Neural crest cell (in vitro differentiated cells): ENCODE results near the gene NUB1. TPM values are rescaled to one million over a fixed set of nuclear protein-coding genes. Genes with fewer than 3 reads are reported as not detected.

Experiments
- DNase-seq: peaks from one replicate; pipeline ENCODE4 v3.0.0; 2021; ENCODE audit warnings: low read depth, mixed read lengths, low spot score
- H3K27ac Mint-ChIP-seq: one replicate; pipeline ENCODE4 v1.8.0; 2021; ENCODE audit warnings: mild to moderate bottlenecking, mixed read lengths; ENCODE audit not compliant: unreplicated experiment
- H3K27me3 Mint-ChIP-seq: 2 replicates; pipeline ENCODE4 v1.8.0; 2021; ENCODE audit warnings: low read depth, mild to moderate bottlenecking, mixed read lengths
- H3K36me3 Mint-ChIP-seq: 2 replicates; pipeline ENCODE4 v1.8.0; 2021; ENCODE audit warnings: low read depth, mild to moderate bottlenecking, mixed read lengths
- H3K4me1 Mint-ChIP-seq: 2 replicates; pipeline ENCODE4 v1.8.0; 2021; ENCODE audit warnings: mixed read lengths
- H3K4me3 Mint-ChIP-seq: one replicate; pipeline ENCODE4 v1.8.0; 2021; ENCODE audit warnings: mild to moderate bottlenecking, mixed read lengths
- H3K9me3 Mint-ChIP-seq: 2 replicates; pipeline ENCODE4 v1.8.0; 2021; ENCODE audit warnings: mixed read lengths
- total RNA-seq: library from RNA; stranded (reverse); gene quantifications from 2 replicates; pipeline ENCODE4 v1.2.1, GENCODE V29; 2021
- TF ChIP-seq, protein P1 (sequence below): fragments of 200-600 bp; sonication (generic); conservative IDR thresholded peaks from 2 replicates; pipeline ENCODE4 v1.5.0; 2021; ENCODE audit warnings: antibody characterized with exemption, mild to moderate bottlenecking

The NUB1 gene
- total RNA-seq, 1 donor from 2014 or later: 32.6 TPM

DNA sequence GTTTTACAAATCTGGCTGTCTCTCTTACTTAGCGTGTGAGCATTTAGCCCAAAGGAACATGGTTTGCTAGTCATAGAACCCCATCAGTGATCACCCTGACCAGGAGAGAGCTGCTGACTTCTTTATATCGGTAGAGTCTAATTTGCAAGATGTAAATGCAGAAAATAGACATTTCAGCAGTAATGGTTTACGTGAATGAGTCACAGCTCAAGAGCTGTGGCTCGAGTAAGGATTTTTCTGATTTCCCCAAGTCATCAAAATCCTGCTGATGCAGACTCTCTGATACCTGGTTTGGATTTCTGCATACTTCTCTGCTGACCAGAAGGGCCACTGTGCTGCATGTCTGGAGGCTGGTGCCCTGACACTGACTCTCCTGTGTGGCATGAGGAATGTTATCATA lies 25.7 kb downstream of the NUB1 start:
- peaks cover 5% of the 10 kb centered on the region for H3K4me1 Mint-ChIP-seq
- no peak overlapping the region for H3K4me3 Mint-ChIP-seq
- no peaks in the 10 kb centered on the region for H3K27me3 Mint-ChIP-seq
- TF ChIP-seq, protein P1, sequence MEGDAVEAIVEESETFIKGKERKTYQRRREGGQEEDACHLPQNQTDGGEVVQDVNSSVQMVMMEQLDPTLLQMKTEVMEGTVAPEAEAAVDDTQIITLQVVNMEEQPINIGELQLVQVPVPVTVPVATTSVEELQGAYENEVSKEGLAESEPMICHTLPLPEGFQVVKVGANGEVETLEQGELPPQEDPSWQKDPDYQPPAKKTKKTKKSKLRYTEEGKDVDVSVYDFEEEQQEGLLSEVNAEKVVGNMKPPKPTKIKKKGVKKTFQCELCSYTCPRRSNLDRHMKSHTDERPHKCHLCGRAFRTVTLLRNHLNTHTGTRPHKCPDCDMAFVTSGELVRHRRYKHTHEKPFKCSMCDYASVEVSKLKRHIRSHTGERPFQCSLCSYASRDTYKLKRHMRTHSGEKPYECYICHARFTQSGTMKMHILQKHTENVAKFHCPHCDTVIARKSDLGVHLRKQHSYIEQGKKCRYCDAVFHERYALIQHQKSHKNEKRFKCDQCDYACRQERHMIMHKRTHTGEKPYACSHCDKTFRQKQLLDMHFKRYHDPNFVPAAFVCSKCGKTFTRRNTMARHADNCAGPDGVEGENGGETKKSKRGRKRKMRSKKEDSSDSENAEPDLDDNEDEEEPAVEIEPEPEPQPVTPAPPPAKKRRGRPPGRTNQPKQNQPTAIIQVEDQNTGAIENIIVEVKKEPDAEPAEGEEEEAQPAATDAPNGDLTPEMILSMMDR: no peak
- no peak for DNase-seq
- no peak overlapping the region for H3K27ac Mint-ChIP-seq
- H3K36me3 Mint-ChIP-seq: peaks cover 15% of the 10 kb centered on the region
- H3K9me3 Mint-ChIP-seq: no peaks in the 10 kb centered on the region

DNA sequence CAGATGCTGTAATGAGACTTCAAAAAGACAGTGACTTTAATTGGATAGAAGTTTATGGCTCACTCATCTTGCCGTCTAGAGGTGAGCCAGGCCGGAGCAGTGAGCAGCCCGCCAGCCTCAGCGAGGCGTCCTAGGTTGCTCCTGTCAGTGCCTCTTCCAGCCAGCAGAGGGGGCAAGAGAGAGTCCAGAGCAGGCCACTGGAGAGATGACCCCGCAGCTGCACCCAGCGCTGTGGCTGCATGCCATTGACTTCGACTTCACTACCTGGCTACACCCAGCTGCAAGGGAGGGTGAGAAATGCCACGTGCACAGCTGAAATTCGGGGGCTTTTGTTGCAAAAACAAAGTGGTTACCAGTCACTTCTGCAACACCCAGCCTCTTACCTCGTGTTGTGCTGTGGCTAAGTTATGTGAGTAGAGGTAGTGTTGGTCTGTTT lies 26.5 kb downstream of the NUB1 start:
- H3K36me3 Mint-ChIP-seq: peaks cover 7% of the 10 kb centered on the region
- H3K27me3 Mint-ChIP-seq: no peaks in the 10 kb centered on the region
- TF ChIP-seq, protein P1: peak; percentile 98
- no peak overlapping the region for H3K27ac Mint-ChIP-seq
- no peaks in the 10 kb centered on the region for H3K9me3 Mint-ChIP-seq
- DNase-seq: peak; percentile 90
- no peak overlapping the region for H3K4me3 Mint-ChIP-seq
- peaks cover 9% of the 10 kb centered on the region for H3K4me1 Mint-ChIP-seq

DNA sequence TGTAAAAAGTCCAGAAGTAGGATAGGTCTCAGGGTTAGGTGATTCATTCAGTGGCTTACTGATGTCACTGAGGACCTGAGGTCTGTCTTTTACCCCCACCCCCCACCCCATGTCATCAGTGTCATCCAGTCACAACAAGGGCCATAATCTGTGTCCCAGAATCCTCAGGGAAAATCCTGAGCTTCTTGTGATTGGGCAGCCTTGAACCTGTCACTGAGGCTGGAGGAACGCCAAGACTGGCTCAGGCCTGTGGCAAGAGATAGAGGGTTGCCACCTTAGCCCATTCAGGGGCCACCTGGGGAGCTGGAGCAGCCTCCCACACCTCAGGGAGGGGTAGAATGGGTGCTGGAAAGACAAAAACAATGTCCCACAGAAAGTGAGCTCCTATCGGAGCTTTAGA lies 29.7 kb downstream of the NUB1 start:
- no peaks in the 10 kb centered on the region for H3K36me3 Mint-ChIP-seq
- no peak overlapping the region for H3K27ac Mint-ChIP-seq
- peaks cover 4% of the 10 kb centered on the region for H3K4me1 Mint-ChIP-seq
- TF ChIP-seq, protein P1: no peak
- H3K9me3 Mint-ChIP-seq: no peaks in the 10 kb centered on the region
- no peak overlapping the region for H3K4me3 Mint-ChIP-seq
- no peak for DNase-seq
- no peaks in the 10 kb centered on the region for H3K27me3 Mint-ChIP-seq

DNA sequence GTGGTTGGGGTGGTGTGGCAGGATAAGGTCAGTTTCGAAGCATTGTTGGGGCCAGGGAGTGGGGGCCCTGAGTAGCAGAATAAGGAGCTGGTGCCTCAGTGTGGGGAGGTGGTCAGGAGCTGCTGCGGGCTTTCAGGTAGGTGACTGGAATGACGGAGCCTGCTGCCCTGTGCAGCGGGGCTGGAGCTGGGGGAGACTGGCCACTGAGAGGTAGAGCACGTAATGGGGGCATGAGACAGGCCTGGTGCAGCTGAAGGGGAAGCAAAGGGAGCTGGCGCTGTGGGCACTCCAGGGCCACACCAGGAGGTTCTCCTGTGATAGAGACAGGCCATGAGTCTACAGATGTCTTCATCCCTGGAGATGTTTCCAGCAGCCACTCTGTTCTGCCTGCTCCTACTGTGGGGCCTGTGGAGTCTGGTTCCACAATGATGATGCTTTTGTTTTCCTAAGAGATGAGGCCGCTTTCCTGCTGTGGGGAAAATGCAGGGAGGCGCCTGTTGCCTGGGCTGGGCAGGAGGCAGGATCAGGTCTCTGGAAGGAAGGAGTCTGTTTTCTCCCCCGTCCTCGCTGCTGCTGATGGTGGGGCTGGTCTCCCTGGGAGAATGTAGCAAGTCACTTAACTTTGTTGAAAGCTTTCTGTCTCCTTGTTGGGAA lies 31.1 kb downstream of the NUB1 start:
- no peak overlapping the region for H3K4me3 Mint-ChIP-seq
- H3K9me3 Mint-ChIP-seq: no peaks in the 10 kb centered on the region
- TF ChIP-seq, protein P1: no peak
- H3K4me1 Mint-ChIP-seq: peaks cover 4% of the 10 kb centered on the region
- H3K36me3 Mint-ChIP-seq: no peaks in the 10 kb centered on the region
- no peaks in the 10 kb centered on the region for H3K27me3 Mint-ChIP-seq
- no peak for DNase-seq
- no peak overlapping the region for H3K27ac Mint-ChIP-seq

DNA sequence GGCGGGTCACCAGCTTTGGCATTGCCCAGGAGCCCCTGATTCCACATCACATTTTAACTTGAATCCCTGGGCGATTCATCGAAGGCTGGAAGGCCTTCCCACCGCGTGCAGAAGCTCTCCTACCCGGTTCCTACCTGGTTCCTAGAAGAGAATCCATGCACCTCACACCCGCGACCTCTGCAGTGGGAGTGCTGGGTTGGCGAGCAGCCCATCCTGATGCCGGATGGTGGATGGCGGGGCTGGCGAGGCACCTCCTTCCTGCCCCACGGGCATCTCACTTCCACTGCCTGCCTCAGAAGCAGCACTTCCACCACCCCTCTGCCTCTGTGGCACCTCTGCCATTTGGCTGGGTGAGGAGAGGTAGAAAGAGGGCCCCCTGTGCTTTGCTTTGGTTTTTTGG lies 32.0 kb downstream of the NUB1 start:
- TF ChIP-seq, protein P1: no peak
- Mint-ChIP-seq H3K4me3 (no peak overlapping the region), H3K9me3 (no peaks in the 10 kb centered on the region), H3K27me3 (peaks cover 4% of the 10 kb centered on the region), H3K36me3 (peaks cover 4% of the 10 kb centered on the region), H3K27ac (no peak overlapping the region), H3K4me1 (peaks cover 4% of the 10 kb centered on the region)
- no peak for DNase-seq
